NOMO-1 treated with dmso at 0.1 percent for 144 hours (cell line): ENCODE data around the gene DDX39B.
"Not testable (repeated sequence)": the region's sequence is repeated elsewhere in the genome, so short reads cannot be mapped to it uniquely, and the experiment has no call there.

ENCODE experiments used
- DNase-seq: peaks from one replicate; lab custom pipeline; 2025; ENCODE audit not compliant: unreplicated experiment; lab: John Stamatoyannopoulos, UW

DDX39B gene

DNA sequence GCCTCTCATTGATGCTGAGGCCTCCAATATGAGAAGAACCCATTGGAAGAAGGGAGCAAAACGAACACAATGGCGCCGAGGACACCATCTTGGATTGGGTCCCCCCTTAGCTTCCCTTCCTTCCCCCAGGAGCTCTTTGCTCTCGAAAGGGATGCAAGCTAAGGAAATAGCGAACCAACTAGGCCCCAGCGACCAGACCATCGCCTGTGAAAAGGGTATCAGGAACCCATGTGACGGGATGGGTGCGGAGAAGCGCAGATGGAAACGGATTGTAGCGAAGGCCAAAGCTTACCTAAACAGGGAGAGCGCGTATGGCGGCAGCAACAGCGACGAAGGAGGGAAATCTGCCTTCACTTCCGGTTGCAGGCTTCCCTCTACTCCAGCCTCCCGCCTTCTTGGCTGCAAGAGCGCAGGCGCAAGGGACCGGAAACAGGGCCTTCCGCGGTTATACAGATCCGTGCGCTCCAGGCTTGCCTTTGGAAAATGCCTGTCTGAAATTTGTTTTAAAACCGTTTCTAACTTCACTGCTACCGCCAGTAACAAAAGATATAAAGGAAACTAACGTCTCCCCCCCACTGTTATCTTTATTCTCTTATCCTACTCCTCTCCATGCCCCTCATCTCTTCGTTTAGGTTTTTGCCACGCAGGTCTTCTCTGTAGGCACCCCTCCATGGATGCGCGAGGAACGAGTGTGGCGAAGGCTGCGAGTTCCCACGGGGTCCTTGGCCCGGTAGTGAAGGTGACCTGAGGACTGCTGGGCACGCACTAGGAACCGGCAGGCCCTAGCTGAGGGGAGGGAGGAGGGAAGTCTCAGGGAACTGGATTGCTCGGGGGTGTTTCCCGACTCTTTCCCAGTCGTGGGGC, at the start of gene DDX39B:
Gene DDX39B (minus strand): TSS at position 346 of the 864 bp plus-strand sequence. CDS start 1,471 bp downstream, outside the sequence.
- peak; percentile 92 for DNase-seq

DNA sequence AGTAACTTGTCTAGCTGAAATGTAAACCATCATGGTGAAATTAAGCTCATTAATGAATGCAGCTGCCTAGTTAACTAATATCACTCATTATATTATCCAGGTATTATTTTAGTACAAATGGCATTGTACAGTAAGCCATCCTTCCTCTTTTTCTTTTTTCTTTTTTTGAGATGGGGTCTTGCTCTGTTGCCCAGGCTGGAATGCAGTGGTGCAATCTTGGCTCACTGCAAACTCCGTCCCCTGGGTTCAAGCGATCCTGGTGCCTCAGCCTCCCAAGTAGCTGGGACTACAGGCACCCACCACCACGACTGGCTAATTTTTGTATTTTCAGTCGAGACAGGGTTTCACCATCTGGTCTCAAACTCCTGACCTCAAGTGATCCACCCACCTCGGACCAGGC, 48.9 kb upstream of the DDX39B start:
- not testable (repeated sequence) for DNase-seq

DNA sequence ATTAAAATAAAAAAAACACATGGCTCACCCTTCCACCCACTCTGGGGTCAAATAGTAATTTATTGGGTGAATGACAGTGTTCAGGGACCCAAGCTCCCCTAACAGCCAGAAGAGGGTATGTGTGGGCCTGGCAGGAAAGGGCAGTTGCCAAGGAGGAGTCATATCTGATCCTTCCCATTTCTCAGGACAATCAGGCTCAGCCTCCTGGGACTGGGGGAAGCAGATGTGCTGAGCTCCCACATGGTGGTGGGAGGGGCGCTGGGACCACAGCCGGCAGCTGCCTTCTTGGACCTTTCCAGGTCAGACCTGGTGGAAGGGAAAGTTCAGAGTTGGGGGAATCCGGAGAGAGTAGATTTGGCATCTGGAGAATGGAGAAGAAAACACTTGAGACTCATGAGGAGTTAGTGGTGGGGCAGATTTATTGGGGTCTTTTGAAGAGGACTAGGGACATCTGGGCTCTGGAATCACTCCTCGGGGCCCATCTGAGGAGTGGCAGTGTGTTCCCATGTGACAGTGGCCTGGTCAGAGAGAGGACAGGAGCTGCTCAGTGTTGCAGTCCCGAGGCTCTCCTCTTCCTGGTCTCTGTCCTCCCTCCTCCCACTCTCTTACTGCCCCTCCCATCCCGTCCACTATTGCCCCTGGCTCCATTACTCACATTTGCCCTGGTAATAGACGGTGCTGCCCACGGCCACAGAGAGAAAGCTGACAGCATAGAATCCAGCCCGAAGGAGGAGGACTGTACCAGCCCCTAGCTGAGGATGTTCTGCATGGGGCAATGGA, 47.3 kb upstream of the DDX39B start:
- no peak for DNase-seq

DNA sequence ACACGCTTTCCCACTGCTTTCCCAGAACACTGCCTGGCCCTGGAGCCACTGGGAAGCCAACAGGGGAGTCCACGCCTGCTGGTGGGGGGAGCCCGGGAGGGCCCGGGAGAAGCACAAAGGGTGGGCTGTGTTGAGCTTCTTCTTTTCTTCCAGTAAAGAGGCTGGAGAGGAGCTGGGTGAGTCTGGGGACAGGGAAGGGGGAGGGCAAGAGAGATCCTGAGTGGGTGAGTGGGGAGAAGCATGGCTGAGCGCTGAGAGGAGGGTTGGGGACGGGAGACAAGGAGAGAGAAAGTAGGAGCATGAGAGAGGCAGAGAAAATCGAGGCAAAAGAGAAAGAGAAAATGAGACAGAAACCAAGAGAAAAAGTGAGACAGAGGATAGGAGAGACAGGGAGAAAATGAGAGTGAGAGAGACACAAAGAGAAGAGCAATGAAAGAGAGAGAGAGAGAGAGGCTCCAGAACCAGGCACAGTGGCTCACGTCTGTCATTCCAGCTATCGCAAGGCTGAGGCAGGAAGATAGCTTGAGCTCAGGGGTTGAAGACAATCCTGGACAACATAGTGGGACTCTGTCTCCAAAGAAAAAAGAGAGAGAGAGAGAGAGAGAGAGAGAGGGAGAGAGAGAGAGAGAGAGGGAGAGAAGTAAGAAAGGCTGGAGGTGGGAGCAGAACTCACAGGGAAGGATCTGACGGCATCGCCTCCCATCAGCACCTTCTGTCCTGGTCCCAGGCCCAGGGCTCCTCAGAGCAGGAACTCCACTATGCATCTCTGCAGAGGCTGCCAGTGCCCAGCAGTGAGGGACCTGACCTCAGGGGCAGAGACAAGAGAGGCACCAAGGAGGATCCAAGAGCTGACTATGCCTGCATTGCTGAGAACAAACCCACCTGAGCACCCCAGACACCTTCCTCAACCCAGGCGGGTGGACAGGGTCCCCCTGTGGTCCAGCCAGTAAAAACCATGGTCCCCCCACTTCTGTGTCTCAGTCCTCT, 46.3 kb upstream of the DDX39B start:
- no peak for DNase-seq

DNA sequence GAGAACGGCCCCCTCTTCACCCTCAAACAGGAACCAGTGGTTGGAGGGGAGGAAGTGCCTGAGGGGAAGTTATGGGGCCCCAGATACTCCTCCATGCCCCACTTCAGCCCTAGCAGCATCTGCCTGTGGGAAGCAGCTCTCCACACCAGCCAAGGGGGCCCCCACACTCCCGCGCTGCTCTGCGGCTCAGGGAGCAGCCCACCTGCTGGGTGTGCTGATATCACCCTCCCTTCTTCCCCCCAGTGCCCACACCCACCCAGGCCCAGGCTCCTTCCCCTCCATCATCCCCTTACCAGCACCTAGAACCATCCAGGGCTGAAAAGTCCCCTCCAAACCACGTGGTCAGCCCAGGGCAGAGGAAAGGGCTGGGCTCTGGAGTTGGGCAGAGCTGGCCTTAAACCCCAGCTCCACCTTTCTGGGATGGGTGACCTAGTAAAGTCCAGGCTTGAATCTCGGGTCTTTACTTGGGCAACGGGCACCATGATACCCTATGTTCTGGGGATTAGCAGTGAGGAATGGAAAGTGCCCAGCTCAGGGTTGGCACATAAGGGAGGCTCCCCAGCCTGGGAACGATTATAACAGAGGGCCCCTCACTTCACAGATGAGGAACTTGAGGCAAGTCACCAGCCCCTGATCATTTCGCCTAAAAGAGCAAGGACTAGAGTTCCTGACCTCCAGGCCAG, 44.9 kb upstream of the DDX39B start:
- peak; percentile 85 for DNase-seq

DNA sequence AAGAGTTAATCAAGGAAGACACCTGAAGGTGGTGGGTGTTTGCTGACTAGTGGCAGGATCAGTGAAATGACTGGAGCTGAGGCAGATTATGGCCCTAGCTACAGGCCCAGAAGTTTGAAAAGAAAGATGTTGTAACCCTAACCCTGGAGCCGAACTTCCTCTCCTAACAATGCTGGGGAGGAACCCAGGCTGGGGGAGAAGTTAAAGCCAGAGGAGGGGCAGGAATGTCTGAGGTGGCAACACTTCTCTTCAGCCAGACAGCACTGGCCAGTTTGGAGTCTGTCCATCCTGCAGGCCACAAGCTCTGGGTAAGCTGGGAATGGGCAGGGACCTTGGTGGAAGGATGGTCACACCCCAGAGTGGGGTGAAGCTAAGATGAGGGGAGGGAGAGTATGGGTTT, 44.2 kb upstream of the DDX39B start, which contains the start of gene LST1:
Gene LST1 (plus strand): TSS at position 270 of the 400 bp plus-strand sequence. CDS start 1,023 bp downstream, outside the sequence.
- peak; percentile 89 for DNase-seq

DNA sequence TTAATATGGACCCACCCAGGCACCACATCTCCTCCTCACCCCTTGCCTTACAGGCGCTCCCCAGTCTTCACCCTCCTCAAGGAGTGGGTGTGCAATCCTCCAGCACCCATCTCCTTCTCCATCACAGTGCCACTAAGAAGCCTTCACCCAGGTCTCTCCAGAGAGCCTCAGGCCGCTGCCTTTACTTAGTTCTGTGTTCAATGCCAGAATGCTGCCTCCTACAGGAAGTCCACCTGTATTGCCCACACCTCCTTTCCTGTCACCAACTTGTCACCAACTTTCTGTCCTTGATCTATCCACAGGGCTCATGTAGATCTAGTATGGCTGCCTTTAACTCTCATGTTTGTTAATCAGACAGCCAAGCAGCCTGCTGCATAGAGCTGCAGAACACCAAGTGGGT, 43.7 kb upstream of the DDX39B start:
- peak; percentile 59 for DNase-seq

DNA sequence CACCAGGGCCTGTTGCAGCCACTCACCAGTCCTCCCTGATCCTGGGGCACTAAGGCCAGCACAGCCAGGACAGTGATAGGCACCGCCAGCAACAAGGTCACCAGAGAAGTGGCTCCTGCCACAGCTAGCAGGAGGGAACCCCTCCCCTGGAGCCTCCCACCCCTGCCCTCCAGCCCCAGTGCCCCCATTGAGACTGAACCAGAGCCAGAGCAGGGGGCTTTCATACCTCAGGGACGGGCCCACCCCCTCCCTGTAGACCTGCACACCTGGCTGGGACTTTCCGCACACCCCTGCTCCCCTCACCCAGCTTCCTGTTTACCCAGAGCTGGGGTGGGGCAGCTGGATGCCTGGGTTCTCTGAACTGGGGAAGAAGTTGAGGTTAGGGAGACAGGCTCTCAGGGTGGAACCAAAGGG, 40.4 kb upstream of the DDX39B start, which contains the start of gene LTB:
Gene LTB (minus strand): TSS at position 195 of the 414 bp plus-strand sequence. CDS start 7 bp downstream, at position 188.
- no peak for DNase-seq

DNA sequence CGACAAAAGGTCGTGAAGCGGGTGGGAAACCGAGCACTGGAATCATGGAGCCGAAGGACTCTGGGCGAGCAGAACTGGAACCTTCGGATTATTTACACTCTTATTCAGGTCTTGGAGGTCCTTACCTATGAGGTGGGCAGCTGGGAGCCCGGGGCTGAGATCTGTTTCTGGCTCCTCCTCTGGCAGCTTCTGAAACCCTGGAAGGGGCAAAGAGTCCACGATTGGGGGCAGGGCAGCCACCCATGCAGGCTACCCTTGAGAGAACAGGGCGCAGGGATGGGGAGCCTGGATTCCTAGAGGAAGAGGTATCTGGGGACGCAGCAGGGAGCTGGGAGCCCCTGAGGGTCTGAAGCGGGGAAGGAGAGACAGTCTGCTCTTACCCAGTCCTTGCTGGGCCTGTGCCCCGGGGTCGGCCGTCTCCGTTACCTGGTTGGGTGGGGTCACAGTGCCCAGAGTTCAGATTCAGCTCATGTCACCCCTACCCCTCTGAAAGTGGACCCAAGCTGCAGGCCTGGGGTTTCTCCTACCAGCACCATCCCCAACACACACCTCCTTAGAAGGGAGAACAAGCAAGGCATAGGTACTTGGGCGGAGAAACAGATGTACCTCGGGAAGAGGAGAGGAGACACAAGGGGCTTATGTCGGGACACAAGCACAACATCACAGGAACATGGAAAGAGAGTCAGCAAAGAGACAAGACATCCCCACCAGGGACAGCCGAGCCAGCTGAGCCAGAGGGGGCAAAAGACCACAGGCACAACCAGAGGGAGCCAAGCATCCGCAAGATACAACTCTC, 39.8 kb upstream of the DDX39B start:
- no peak for DNase-seq

DNA sequence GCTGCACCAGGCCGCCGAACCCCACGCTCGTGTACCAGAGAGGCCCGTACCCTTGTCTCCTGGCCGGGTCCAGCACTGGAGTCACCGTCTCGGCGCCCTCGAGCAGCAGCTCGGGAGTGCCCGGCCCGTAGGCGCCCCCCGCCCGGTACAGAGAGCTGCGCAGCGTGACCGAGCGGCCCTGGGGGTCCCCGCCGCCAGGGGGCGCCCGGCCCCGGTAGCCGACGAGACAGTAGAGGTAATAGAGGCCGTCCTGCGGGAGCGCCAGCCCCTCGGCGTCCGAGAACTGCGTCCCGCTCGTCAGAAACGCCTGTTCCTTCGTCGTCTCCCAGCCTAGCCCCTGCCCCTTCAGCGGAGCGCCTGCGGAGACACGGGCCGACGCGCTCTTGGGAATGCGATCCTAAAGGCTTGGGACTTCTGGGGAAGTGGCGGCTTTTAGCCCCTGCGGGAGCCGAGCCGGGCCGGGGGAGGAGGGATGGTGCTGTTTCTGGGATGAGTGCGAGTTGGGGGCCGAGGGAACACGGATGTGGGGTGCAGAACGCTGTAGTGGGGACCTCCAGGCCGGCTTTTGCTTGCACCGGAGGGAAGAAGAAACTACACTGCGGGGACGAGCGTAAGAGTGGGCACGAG, 39.1 kb upstream of the DDX39B start:
- peak; percentile 74 for DNase-seq

DNA sequence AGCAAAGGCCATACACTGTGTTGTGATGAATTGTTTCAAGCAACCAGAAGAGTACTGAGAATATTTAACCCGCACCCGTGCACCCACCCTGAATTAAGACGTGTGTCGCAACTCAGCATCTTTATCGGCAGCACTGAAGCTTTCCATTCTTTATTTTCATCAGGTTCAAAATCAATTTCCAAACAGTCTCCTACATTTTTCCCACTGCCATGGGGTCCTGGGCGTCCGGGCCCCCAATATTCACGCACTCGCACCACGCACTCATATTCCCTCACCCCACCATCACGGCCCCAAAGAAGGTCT, 38.6 kb upstream of the DDX39B start:
- no peak for DNase-seq

DNA sequence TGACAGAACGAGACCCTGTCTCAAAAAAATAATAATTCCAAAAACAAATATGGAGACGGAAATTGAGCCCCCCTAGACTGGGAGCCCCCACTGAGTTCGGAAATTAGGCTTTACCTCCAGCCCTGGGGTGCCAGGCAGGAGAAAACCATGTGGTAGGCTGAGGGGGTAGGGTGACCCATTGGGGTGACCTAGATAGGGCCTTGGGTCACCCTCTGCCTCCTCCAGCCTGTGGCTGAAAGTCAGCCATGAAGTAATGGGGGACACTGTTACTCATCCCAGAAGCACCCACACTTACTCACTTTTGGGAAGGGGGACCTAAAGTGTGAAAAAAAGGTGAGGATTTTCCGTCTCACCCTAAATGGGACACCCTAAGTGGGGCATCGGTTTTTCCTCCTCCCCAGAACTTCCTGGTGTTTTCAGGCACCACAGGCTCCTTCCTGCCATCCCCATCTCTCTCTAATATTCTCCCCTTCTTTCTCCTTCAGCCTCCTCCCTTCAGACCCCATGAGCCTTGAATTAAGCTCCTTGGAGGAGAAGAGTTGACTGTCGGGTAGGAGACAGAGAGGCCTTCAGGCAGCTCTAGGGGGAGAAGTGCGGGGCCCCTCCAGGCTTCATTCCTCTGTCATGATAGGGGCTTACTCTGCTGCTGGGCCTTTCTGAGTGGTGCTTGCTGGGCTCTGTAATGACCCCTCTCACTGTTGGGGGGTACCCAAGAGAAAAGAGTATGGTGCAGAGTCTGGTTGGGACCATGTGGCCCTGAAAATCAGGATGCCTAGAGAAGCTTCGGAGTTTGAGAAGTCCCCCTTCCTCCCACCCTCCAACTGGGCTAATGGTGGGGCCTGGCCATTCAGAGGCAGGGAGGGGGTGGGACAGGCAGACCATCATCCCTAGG, 38.0 kb upstream of the DDX39B start:
- no peak for DNase-seq

DNA sequence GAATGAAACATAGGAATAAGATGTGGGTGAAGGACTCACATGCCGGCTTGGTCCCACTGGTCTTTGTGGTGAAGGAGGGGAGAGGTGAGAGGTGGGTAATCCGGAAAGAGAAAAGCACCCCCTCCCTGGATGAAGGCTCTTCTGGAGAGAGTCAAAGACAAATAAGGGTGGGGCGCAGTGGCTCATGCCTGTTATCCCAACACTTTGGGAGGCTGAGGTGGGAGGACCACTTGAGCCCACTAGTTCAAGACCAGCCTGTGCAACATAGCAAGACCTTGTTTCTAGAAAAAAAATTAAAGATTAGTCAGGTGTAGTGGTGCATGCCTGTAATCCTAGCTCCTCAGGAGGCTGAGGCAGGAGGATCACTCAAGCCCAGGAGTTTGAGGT, 37.3 kb upstream of the DDX39B start:
- DNase-seq: no peak

DNA sequence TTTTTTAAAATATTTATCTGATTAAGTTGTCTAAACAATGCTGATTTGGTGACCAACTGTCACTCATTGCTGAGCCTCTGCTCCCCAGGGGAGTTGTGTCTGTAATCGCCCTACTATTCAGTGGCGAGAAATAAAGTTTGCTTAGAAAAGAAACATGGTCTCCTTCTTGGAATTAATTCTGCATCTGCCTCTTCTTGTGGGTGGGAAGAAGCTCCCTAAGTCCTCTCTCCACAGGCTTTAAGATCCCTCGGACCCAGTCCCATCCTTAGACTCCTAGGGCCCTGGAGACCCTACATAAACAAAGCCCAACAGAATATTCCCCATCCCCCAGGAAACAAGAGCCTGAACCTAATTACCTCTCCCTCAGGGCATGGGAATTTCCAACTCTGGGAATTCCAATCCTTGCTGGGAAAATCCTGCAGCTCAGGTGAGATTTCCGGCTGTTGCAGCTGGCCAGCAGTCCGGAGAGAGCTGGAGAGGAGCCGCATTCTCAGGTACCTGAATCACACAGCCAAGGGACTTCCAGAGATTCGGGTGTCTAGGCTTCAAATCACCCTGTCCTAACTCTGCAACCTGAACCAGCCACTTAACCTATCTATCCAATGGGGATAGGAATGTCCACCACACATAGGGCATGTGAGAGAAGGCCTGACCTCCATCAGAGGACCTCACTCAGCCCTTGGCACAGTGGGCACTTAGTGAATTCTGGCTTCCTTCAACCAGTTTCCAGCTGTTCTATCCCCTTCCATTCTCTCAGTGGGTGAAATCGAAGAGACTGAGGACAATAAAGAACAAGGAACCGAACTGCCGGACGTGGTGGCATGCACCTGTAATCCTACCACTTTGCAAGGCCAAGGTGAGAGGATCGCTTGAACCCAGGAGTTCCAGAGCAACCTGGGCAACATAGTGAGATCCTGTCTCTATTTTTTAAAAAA, 36.6 kb upstream of the DDX39B start:
- DNase-seq: no peak

DNA sequence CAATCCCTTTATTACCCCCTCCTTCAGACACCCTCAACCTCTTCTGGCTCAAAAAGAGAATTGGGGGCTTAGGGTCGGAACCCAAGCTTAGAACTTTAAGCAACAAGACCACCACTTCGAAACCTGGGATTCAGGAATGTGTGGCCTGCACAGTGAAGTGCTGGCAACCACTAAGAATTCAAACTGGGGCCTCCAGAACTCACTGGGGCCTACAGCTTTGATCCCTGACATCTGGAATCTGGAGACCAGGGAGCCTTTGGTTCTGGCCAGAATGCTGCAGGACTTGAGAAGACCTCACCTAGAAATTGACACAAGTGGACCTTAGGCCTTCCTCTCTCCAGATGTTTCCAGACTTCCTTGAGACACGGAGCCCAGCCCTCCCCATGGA, 35.8 kb upstream of the DDX39B start:
- DNase-seq: no peak

DNA sequence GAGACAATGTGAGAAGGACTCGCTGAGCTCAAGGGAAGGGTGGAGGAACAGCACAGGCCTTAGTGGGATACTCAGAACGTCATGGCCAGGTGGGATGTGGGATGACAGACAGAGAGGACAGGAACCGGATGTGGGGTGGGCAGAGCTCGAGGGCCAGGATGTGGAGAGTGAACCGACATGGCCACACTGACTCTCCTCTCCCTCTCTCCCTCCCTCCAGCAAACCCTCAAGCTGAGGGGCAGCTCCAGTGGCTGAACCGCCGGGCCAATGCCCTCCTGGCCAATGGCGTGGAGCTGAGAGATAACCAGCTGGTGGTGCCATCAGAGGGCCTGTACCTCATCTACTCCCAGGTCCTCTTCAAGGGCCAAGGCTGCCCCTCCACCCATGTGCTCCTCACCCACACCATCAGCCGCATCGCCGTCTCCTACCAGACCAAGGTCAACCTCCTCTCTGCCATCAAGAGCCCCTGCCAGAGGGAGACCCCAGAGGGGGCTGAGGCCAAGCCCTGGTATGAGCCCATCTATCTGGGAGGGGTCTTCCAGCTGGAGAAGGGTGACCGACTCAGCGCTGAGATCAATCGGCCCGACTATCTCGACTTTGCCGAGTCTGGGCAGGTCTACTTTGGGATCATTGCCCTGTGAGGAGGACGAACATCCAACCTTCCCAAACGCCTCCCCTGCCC, 35.2 kb upstream of the DDX39B start:
- DNase-seq: no peak
